H1 (cell line): ENCODE measurements around the gene DNASE1L1. TPM values are rescaled to one million over a fixed set of nuclear protein-coding genes. Genes with fewer than 3 reads are reported as not detected.

Experiments used
- CTCF ChIA-PET: fragments of 300-600 bp; sonication (Branson Sonifier 250); formaldehyde crosslinking; loops from one replicate; lab custom pipeline; 2021; ENCODE audit not compliant: partially characterized antibody; lab: Charles Lee
- POLR2A ChIA-PET: fragments of 300-600 bp; sonication (Branson Sonifier 250); formaldehyde crosslinking; loops from one replicate; lab custom pipeline; 2021; ENCODE audit warnings: inconsistent platforms; ENCODE audit not compliant: partially characterized antibody; lab: Charles Lee
- DNase-seq, 2 experiments: peaks; one replicate each; pipeline versions ENCODE4 v3.0.0 to v3.0.0-alpha.2; 2010 to 2022; ENCODE audit warnings: low spot score in 2 of 2, low read depth in 1 of 2, mixed read lengths in 1 of 2
- FAIRE-seq: peaks from 2 replicates; lab custom pipeline; 2011; peaks lifted over from hg19 to GRCh38; lab: Jason Lieb, UNC
- H2AFZ ChIP-seq: 2 replicates; pipeline ENCODE4 v1.8.1; 2012; ENCODE audit warnings: low read length, inconsistent platforms
- H2AK5ac ChIP-seq: 2 replicates; pipeline ENCODE4 v1.6.1; 2013; ENCODE audit warnings: low read depth, low read length
- H2BK120ac ChIP-seq: replicated peaks from 2 replicates; pipeline ENCODE3; 2013; ENCODE audit warnings: low read depth, low read length, inconsistent platforms
- H2BK12ac ChIP-seq: 2 replicates; pipeline ENCODE4 v1.6.1; 2013; ENCODE audit warnings: low read depth, low read length
- H2BK15ac ChIP-seq: 2 replicates; pipeline ENCODE4 v1.6.1; 2013; ENCODE audit warnings: low read length
- H2BK20ac ChIP-seq: 2 replicates; pipeline ENCODE4 v1.6.1; 2013; ENCODE audit warnings: low read length
- H2BK5ac ChIP-seq: 2 replicates; pipeline ENCODE4 v1.6.1; 2013; ENCODE audit warnings: low read depth, low read length
- H3K14ac ChIP-seq: 2 replicates; pipeline ENCODE4 v1.6.1; 2013; ENCODE audit warnings: inconsistent platforms; ENCODE audit not compliant: insufficient read length
- H3K18ac ChIP-seq: 2 replicates; pipeline ENCODE4 v1.6.1; 2013; ENCODE audit warnings: low read length; ENCODE audit errors: extremely low read depth
- H3K23ac ChIP-seq: 2 replicates; pipeline ENCODE4 v1.6.1; 2013; ENCODE audit warnings: inconsistent platforms; ENCODE audit not compliant: insufficient read length
- H3K23me2 ChIP-seq: 2 replicates; pipeline ENCODE4 v1.6.1; 2013; ENCODE audit warnings: low read depth, low read length
- H3K27ac ChIP-seq: 2 replicates; pipeline ENCODE4 v1.6.1; 2011; ENCODE audit warnings: low read depth, low read length, inconsistent platforms
- H3K27me3 ChIP-seq, 4 experiments: replicated peaks in 1 of 4; 1 replicate in 1 of 4; 2 replicates in 3 of 4; pipeline versions ENCODE4 v1.6.1 to v1.8.1; 2011 to 2013; ENCODE audit warnings: low read length in 3 of 4, mild to moderate bottlenecking in 3 of 4, inconsistent platforms in 2 of 4, mixed read lengths in 2 of 4, moderate library complexity in 1 of 4; ENCODE audit not compliant: control insufficient read depth in 3 of 4, insufficient read depth in 3 of 4; ENCODE audit errors: extremely low read depth in 1 of 4
- H3K36me3 ChIP-seq, 4 experiments: 2 replicates each; pipeline versions ENCODE4 v1.6.1 to v1.8.1; 2011 to 2013; ENCODE audit warnings: mild to moderate bottlenecking in 4 of 4, low read length in 3 of 4, moderate library complexity in 2 of 4, control low read depth in 1 of 4, inconsistent platforms in 1 of 4; ENCODE audit not compliant: insufficient read depth in 4 of 4, control insufficient read depth in 2 of 4
- H3K4ac ChIP-seq: replicated peaks from 2 replicates; pipeline ENCODE3; 2013; ENCODE audit warnings: low read length, low read depth, mixed read lengths, inconsistent platforms; ENCODE audit not compliant: insufficient read length
- H3K4me1 ChIP-seq, 4 experiments: replicated peaks in 1 of 4; 1 replicate in 1 of 4; 2 replicates in 3 of 4; pipeline versions ENCODE4 v1.6.1 to v1.8.1; 2011 to 2013; ENCODE audit warnings: low read length in 3 of 4, inconsistent platforms in 2 of 4, mixed read lengths in 1 of 4; ENCODE audit not compliant: insufficient read depth in 4 of 4, control insufficient read depth in 3 of 4
- H3K4me2 ChIP-seq, 2 experiments: 2 replicates each; pipeline versions ENCODE4 v1.6.1 to v1.8.1; 2011 to 2013; ENCODE audit warnings: low read depth in 2 of 2, low read length in 2 of 2, control low read depth in 1 of 2, inconsistent platforms in 1 of 2, mild to moderate bottlenecking in 1 of 2; ENCODE audit not compliant: insufficient read depth in 1 of 2
- H3K4me3 ChIP-seq, 4 experiments: fragments of 200-600, 300-600 bp in 1 of 4; sonication (generic), shearing (Covaris generic), sonication (Bioruptor Twin) in 1 of 4; 2 replicates each; pipeline versions ENCODE4 v1.5.1 to v1.8.1; 2011 to 2016; ENCODE audit warnings: low read length in 4 of 4, low read depth in 3 of 4, control low read depth in 2 of 4, inconsistent platforms in 2 of 4, mild to moderate bottlenecking in 2 of 4, mixed read lengths in 1 of 4, moderate library complexity in 1 of 4; ENCODE audit not compliant: insufficient read depth in 2 of 4; ENCODE audit errors: extremely low read depth in 1 of 4
- H3K56ac ChIP-seq: replicated peaks from 2 replicates; pipeline ENCODE3; 2013; ENCODE audit warnings: low read depth, mild to moderate bottlenecking, mixed read lengths, low read length, inconsistent platforms; ENCODE audit not compliant: insufficient read length
- H3K79me1 ChIP-seq: 2 replicates; pipeline ENCODE4 v1.6.1; 2013; ENCODE audit warnings: low read depth, low read length, control low read depth
- H3K79me2 ChIP-seq, 2 experiments: 2 replicates each; pipeline versions ENCODE4 v1.6.1 to v1.8.1; 2012 to 2013; ENCODE audit warnings: low read length in 2 of 2, mild to moderate bottlenecking in 2 of 2, inconsistent platforms in 1 of 2; ENCODE audit not compliant: insufficient read depth in 2 of 2, control insufficient read depth in 1 of 2
- H3K9ac ChIP-seq, 4 experiments: replicated peaks in 1 of 4; 1 replicate in 1 of 4; 2 replicates in 3 of 4; pipeline versions ENCODE4 v1.6.1 to v1.8.1; 2011 to 2013; ENCODE audit warnings: low read depth in 3 of 4, low read length in 3 of 4, control low read depth in 2 of 4, mild to moderate bottlenecking in 2 of 4, moderate library complexity in 2 of 4, inconsistent platforms in 1 of 4; ENCODE audit errors: extremely low read depth in 1 of 4
- H3K9me3 ChIP-seq, 2 experiments: 2 replicates each; pipeline versions ENCODE4 v1.6.1 to v1.8.1; 2012 to 2013; ENCODE audit warnings: mild to moderate bottlenecking in 2 of 2, moderate library complexity in 2 of 2, control low read depth in 1 of 2, inconsistent platforms in 1 of 2, low read depth in 1 of 2, low read length in 1 of 2, mixed read lengths in 1 of 2; ENCODE audit not compliant: insufficient read depth in 2 of 2
- H4K20me1 ChIP-seq, 2 experiments: replicated peaks in 1 of 2; 2 replicates each; pipeline versions ENCODE3 to v1.8.1; 2011 to 2013; ENCODE audit warnings: inconsistent platforms in 2 of 2, low read length in 2 of 2, mild to moderate bottlenecking in 1 of 2; ENCODE audit not compliant: insufficient read depth in 2 of 2, control insufficient read depth in 1 of 2
- H4K5ac ChIP-seq: 2 replicates; pipeline ENCODE4 v1.6.1; 2013; ENCODE audit warnings: low read length, low read depth, mixed read lengths, inconsistent platforms; ENCODE audit not compliant: insufficient read length
- H4K8ac ChIP-seq: 2 replicates; pipeline ENCODE4 v1.8.0; 2013; ENCODE audit warnings: mild to moderate bottlenecking, moderate library complexity, low read length, inconsistent platforms; ENCODE audit not compliant: insufficient read depth; ENCODE audit errors: extremely low read depth
- H4K91ac ChIP-seq: replicated peaks from 2 replicates; pipeline ENCODE3; 2013; ENCODE audit warnings: low read length, mixed read lengths, inconsistent platforms; ENCODE audit not compliant: insufficient read length
- BRCA1 ChIP-seq: IDR thresholded peaks from 2 replicates; pipeline ENCODE4 v1.6.1; 2012; ENCODE audit warnings: low read depth, low read length, improper control_type of control experiment
- CBX8 ChIP-seq: fragments of 300-800, 300-1000 bp; sonication (generic); IDR thresholded peaks from 2 replicates; pipeline ENCODE4 v1.7.1; 2016; ENCODE audit warnings: low read depth, low read length, borderline replicate concordance
- E2F6 ChIP-seq: IDR thresholded peaks from 2 replicates; pipeline ENCODE4 v1.6.1; 2012; ENCODE audit warnings: inconsistent platforms
- FOSL1 ChIP-seq: IDR thresholded peaks from 2 replicates; pipeline ENCODE4 v1.6.1; 2011; ENCODE audit warnings: mild to moderate bottlenecking, low read depth, low read length, moderate library complexity; ENCODE audit not compliant: insufficient read depth
- KDM1A ChIP-seq: fragments of 200-600, 300-600 bp; sonication (generic); IDR thresholded peaks from 2 replicates; pipeline ENCODE4 v1.7.1; 2016; ENCODE audit warnings: mild to moderate bottlenecking, low read length, borderline replicate concordance
- RFX5 ChIP-seq: IDR thresholded peaks from 2 replicates; pipeline ENCODE4 v1.6.1; 2011; ENCODE audit warnings: low read depth, low read length, improper control_type of control experiment, borderline replicate concordance
- SAP30 ChIP-seq: fragments of 300-600 bp; sonication (generic); IDR thresholded peaks from 2 replicates; pipeline ENCODE4 v1.7.1; 2012; ENCODE audit warnings: low read length, moderate library complexity, mild to moderate bottlenecking, inconsistent platforms; ENCODE audit not compliant: insufficient read depth, insufficient replicate concordance
- TAF7 ChIP-seq: optimal IDR thresholded peaks from 2 replicates; pipeline ENCODE3; 2011; ENCODE audit warnings: low read depth, mild to moderate bottlenecking, inconsistent platforms, low read length, moderate library complexity, borderline replicate concordance
- TEAD4 ChIP-seq: IDR thresholded peaks from 2 replicates; pipeline ENCODE4 v1.6.1; 2012; ENCODE audit warnings: low read depth, low read length, inconsistent platforms, mixed read lengths
- YY1 ChIP-seq: IDR thresholded peaks from 2 replicates; pipeline ENCODE4 v1.6.1; 2011; ENCODE audit warnings: low read depth, mild to moderate bottlenecking, low read length
- WGBS, 2 experiments: shearing (Covaris generic) in 1 of 2; methylation state at CpG; one replicate each; pipeline versions ENCODE4 v1.1.6 to v1.1.7; 2013 to 2015; ENCODE audit warnings: low lambda C conversion rate in 2 of 2, mixed read lengths in 2 of 2, inconsistent platforms in 1 of 2, low coverage in 1 of 2, missing lambda C conversion rate in 1 of 2; ENCODE audit not compliant: insufficient replicate concordance in 2 of 2, insufficient coverage in 1 of 2, insufficient read length in 1 of 2; ENCODE audit errors: extremely low coverage in 1 of 2, missing lambda C conversion rate in 1 of 2; 5-methylcytosine and 5-hydroxymethylcytosine counted together
- polyA plus RNA-seq, 7 experiments: library from polyadenylated mRNA; depleted of rRNA in 3 of 7; stranded (reverse) in 5 of 7; unstranded in 2 of 7; fragments of >200 nt in 5 of 7; fragments of 200-250 nt in 2 of 7; gene quantifications; 1 replicate in 5 of 7; 2 replicates in 1 of 7; 4 replicates in 1 of 7; pipeline versions ENCODE4 v1.2.1 to v1.2.3, GENCODE V29; 2011 to 2013; ENCODE audit warnings: missing spikeins in 2 of 7, mixed read lengths in 2 of 7
- total RNA-seq: library from RNA; stranded (reverse); fragmentation: NEBNext Ultra II Directional; extraction: Animal tissue kit (Norgen Biotek cat#: 25700); gene quantifications from 2 replicates; pipeline ENCODE4 v1.2.1, GENCODE V29; 2021

Gene DNASE1L1
- total and polyA plus RNA-seq, 2 of the 8 experiments (the other 6 are each of a cell fraction or from before 2014, with no cell fraction given), result 8.7 to 30.0 TPM

- Histone ChIP-seq H3K18ac (no peak within 1 kb of the TSS; the same call in none of the 2 replicates), H3K23me2 (peaks cover 4% of the 10 kb centered on the region; the same call in 1 of the 2 replicates), H4K5ac (peak within 1 kb of the TSS; percentile 52), H2BK5ac (no peak within 1 kb of the TSS), H3K23ac (no peak within 1 kb of the TSS), H4K20me1 (peaks cover 0 to 2% of the 10 kb centered on the region in 2 experiments), H3K4me1 (peaks cover 0 to 22% (median 10%) of the 10 kb centered on the region in 4 experiments; a peak in 6 of 7 replicates), H2BK12ac (no peak within 1 kb of the TSS; the same call in 1 of the 2 replicates), H3K4me3 (peak within 1 kb of the TSS; percentile 75 to 97 (median 78)), H4K8ac (peak within 1 kb of the TSS; percentile 98), H2BK15ac (no peak within 1 kb of the TSS), H3K9ac (peak within 1 kb of the TSS; percentile 84 to 92 (median 92)), H3K56ac (peak within 1 kb of the TSS; percentile 16), H3K9me3 (no peaks in the 10 kb centered on the region), H3K79me1 (no peaks in the 10 kb centered on the region), H3K27me3 (peaks cover 0 to 3% (median 0%) of the 10 kb centered on the region in 4 experiments; a peak in 2 of 7 replicates), H3K14ac (no peak within 1 kb of the TSS), H4K91ac (no peak within 1 kb of the TSS), H3K27ac (peak within 1 kb of the TSS; percentile 96), H3K79me2 (peaks cover 0 to 13% of the 10 kb centered on the region in 2 experiments; a peak in 2 of 4 replicates), H3K4ac (no peak within 1 kb of the TSS), H2BK20ac (no peak within 1 kb of the TSS), H2AK5ac (no peak within 1 kb of the TSS), H2BK120ac (no peak within 1 kb of the TSS), H3K4me2 (peak within 1 kb of the TSS; percentile 79 to 98), H3K36me3 (peaks cover 0 to 26% (median 0%) of the 10 kb centered on the region in 4 experiments; a peak in 2 of 8 replicates), H2AFZ (no peak within 1 kb of the TSS)
- DNase-seq (peak; percentile 90 to 93), FAIRE-seq (peak; percentile 66)
- CTCF ChIA-PET, result interaction anchor here (1.6 kb wide), 1 partner anchor 11 kb away, joined by 5 read pairs; no protein-coding TSS in a partner anchor
- no CpG with 5 or more reads among the region's 103 CpGs for WGBS, 2 experiments
- POLR2A ChIA-PET, result interaction anchor here (0.6 to 6.5 kb wide), 7 partner anchors 11 to 298 kb away, joined by 3 to 107 read pairs (median 4); partner anchors contain the start of genes DNASE1L1 and RPL10
- TF ChIP-seq CBX8 (no peak), E2F6 (no peak), FOSL1 (no peak), RFX5 (no peak), KDM1A (no peak), TEAD4 (no peak), BRCA1 (peak; percentile 80), YY1 (no peak), SAP30 (no peak), TAF7 (peak; percentile 21)
These were observed 30.1 kb downstream of the DNASE1L1 start, which contains the start of gene EMD for GRCh38 chrX:154378799-154379568. Gene EMD (plus strand): TSS chrX:154379295. CDS start chrX:154379485, 190 bp downstream.
